ENCODE results near the gene PIAS4.
A peak's percentile ranks its signal among the peaks of the same experiment; 100 is the strongest.

Gene PIAS4

GRCh38 chr19:4018140-4018613 lies 10.6 kb downstream of the PIAS4 start:
- DNase-seq (ENCODE audit: insufficient read length, low spot score) (no peak), FAIRE-seq (no peak)

- FAIRE-seq (no peak), DNase-seq (ENCODE audit: insufficient read length, low spot score) (no peak)
These were observed 11.4 kb downstream of the PIAS4 start for GRCh38 chr19:4018775-4019504.

GRCh38 chr19:4019578-4019977 lies 12.0 kb downstream of the PIAS4 start:
- FAIRE-seq (no peak), DNase-seq (ENCODE audit: insufficient read length, low spot score) (no peak)

DNA sequence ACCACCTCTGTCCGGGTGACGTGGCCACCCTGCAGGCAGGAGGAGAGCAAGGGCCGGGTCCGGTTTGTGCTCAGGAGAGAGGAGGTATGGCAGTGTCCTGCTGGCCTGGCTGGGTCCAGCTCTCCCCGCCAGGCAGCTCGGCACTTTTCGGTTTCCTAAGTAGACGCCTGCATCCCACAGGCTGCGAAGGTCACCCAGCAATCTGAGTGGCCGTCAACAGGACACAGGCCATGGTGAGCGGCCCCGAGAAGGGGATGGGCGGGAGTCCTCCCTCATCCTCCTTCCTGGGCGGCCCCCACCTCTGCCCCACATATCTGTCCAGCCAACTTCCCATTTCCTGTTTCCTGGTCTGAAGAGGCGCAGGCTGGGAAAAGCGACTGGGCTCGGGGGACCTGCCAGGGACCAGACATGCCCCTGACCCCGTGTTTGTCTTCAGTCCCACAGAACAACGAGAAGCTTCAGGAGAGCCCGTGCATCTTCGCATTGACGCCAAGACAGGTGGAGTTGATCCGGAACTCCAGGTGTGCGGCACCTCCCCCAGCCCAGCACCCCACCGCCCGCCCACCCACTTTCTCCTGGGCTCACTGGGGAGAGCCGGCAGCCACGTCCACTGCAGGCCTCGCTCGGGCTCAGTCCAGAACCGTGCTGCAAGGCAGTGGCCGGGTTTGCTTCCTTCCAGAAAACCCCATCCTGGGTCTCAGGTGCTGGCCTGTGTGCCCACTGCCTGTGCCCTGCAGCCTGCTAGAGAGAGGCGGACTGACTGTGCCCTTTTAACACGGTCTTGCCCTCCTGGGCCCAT lies 16.3 kb downstream of the PIAS4 start:
- no peak for FAIRE-seq

GRCh38 chr19:4025317-4025716 lies 17.8 kb downstream of the PIAS4 start:
- no peak for FAIRE-seq

More for the DNA sequence above, 16.3 kb downstream of the PIAS4 start:
- no peak for DNase-seq (ENCODE audit: insufficient read length, low spot score)

GRCh38 chr19:4027146-4027545 lies 19.6 kb downstream of the PIAS4 start:
- FAIRE-seq (no peak), DNase-seq (ENCODE audit: insufficient read length, low spot score) (no peak)

More at GRCh38 chr19:4025317-4025716, 17.8 kb downstream of the PIAS4 start:
- no peak for DNase-seq (ENCODE audit: insufficient read length, low spot score)

- DNase-seq (ENCODE audit: insufficient read length, low spot score) = no peak
These were observed 21.1 kb downstream of the PIAS4 start for GRCh38 chr19:4028334-4029246.

GRCh38 chr19:4029247-4029614 lies 21.7 kb downstream of the PIAS4 start:
- FAIRE-seq = no peak
- DNase-seq (ENCODE audit: insufficient read length, low spot score) = no peak

More at GRCh38 chr19:4028334-4029246, 21.1 kb downstream of the PIAS4 start:
- FAIRE-seq = no peak

- no peak for FAIRE-seq
These were observed 23.0 kb downstream of the PIAS4 start for GRCh38 chr19:4030552-4030951.

GRCh38 chr19:4030981-4031380 lies 23.4 kb downstream of the PIAS4 start:
- FAIRE-seq (no peak), DNase-seq (ENCODE audit: insufficient read length, low spot score) (no peak)

More at GRCh38 chr19:4030552-4030951, 23.0 kb downstream of the PIAS4 start:
- no peak for DNase-seq (ENCODE audit: insufficient read length, low spot score)

DNA sequence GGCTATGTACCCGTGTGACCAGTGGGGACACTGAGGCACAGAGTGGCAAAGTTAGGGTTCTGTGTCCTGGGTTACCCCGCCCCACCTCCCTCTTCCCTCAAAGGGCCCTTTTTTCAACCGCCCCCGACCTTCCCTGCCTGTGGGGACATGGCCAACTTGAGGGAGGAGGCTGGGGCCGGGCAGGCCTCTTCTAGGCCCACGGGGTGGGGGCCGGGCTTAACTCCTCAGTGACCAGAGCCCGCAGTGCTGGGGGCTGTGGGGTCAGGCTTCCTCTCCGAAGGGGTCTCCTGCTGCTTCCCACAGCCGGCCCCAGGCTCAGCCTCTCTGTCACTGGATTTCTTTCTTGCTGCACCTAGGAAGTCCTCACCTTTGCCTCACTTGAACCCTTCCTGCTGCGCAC lies 23.9 kb downstream of the PIAS4 start:
- DNase-seq (ENCODE audit: insufficient read length, low spot score) = no peak
- no peak for FAIRE-seq

DNA sequence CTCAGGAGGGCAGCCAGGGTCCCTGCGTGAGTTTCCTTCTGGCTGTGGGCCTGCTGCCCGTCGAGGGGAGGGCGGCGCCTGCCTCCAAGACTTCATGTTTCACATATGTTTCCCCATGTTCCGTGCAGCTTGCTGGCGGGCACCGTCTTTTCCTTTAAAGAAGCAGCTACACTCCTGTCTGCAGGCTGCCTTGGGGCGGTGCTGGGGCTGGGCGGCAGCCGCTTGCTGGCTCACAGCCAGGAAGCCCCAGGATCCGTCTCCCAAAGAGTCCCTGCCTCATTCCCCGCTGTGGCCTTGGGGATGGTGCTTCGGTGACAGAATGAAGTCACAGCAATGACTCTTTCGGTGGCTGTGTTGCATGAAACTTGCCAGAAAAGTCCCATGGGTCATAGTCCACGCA lies 24.9 kb downstream of the PIAS4 start:
- DNase-seq (ENCODE audit: insufficient read length, low spot score) = no peak
- no peak for FAIRE-seq

GRCh38 chr19:4033028-4033956 lies 25.8 kb downstream of the PIAS4 start:
- DNase-seq (ENCODE audit: insufficient read length, low spot score) (no peak), FAIRE-seq (no peak)

DNA sequence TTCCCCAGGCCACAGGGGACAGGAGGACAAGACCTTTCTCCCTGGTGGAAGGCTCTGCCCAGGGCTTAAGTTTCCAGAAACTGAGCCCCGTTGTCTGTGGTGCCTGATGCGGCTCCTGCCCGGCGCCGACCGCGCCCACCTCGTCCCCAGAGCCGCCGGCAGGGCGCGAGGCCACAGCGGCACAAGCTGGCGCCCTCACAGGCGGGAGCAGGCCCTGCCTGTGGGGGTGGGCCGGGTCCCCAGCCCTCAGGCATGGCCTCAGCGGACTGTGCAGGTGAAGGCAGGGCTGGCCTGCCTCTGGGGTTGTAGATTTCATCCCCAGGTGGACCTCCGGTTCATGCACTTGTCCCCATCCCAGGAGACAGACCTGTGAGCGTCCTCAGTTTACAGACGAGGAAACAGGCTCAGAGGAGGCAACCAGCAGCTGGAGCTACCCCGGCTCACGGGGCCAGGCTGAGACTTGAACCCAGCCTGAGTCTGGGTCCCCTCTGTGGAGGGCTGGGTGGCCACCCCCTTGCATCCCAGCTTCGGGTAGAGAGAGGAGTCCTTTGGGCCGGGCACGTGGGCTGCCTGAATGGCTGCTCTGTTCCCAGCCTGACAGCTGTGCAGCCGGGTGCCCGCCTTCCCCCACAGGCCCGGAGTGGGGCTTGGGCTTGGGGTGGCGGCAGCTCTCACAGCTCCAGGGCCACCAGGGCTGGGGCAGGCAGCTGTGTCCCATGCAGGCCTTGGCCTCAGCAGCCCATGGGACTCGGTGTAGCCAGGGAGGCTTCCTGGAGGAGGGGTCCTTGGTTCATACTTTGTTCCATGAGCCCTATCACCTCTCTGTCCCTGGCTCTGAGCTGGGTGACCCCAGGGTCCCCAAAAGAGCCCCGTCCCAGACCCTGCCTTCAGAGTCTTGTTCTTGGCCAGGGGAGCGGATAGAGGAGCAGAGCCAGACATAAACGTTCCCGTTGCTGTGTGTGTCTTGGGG lies 26.8 kb downstream of the PIAS4 start:
- FAIRE-seq (no peak), DNase-seq (ENCODE audit: insufficient read length, low spot score) (no peak)

DNA sequence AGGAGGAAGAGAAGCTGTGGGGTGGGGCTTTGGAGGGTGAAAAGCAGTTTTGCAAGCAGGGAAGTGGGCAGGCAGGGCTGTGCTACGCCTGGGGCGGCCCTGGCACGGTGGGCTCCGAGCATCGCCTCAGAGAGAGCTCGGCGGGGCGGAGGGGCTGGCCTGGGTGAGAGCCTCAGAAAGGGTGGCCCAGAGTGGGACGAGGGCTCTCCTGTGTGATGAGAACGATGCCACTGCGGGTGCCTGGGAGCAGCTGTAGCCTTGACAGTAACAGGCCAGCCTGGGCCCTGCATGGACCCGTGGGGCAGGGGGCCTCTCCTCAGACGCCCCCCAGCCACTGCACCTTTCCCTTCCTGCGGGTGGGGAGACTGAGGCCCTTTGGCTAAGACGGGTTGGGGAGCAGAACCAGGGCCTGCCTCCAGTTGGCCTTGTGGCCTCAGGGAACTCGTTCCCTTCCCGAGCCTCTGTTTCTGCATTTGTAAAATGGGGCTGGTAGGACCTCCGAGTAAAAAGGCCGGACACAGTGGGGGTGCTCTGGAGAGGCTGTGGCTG lies 27.6 kb downstream of the PIAS4 start:
- FAIRE-seq (no peak), DNase-seq (ENCODE audit: insufficient read length, low spot score) (no peak)

- peak; percentile 92 for FAIRE-seq
These were observed 28.0 kb downstream of the PIAS4 start for GRCh38 chr19:4035582-4035981.

DNA sequence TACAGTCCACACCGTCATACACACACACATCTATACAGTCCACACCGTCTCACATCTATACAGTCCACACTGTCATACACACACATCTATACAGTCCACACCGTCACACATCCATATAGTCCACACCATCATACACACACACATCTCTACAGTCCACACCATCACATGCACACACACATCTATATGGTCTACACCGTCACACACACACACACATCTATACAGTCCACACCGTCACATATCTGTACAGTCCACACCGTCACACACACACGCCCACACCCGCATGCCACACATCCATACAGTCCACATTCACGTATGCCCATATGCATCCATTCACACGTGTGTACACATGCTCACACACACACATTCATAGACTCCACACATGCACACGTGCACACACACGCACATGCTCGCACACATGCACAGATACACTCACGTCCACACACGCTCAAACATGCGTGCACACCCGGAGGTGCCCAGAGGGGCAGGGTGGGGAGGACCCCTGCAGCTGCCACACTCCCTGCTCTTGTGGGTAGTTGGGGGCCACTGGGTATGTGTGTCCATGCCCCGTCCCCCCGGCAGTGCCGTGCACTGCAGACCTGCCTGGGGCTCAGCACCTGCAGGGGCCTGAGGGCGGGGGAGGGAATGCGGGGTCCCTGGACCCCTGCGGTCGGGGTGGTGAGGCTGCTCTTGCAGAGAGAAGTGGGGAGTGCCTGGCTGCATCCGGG lies 29.2 kb downstream of the PIAS4 start:
- DNase-seq (ENCODE audit: insufficient read length, low spot score) (no peak), FAIRE-seq (no peak)

More at GRCh38 chr19:4035582-4035981, 28.0 kb downstream of the PIAS4 start:
- no peak for DNase-seq (ENCODE audit: insufficient read length, low spot score)

Measured in GM19239 (cell line).